ENCODE data around the gene TEKT2.
A peak's percentile ranks its signal among the peaks of the same experiment; 100 is the strongest.

TEKT2 gene

DNA sequence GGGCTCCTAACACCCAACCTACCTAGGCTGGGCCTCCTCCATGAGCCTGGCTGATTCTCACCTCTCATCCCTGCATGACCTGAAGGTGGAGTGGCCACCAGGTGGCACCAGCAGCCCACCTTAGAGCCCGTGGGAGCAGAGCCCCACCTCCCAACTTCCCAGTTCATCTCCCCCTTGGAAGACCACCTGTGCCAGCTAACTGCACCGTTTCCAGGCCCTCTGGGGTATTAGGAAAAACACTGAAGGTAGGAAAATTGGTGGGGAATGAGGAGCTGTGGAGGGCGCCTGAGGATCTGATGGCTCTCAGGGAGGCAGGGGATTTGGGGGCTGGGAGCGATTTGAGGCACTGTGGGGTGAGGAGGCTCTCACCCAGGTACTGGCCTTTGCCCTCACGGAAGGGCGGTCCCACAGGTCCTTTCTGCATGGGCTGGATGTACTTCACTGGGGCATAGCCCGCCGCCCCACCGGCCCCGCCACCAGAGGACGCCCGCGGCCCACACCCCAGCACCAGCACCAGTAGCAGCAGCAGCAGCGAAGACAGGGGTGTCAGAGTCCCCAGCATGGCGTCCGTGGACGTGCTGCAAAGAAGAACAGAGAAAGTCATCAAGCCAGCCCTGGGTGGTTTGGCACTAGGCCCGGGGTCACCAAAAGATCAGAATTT is 15.9 kb downstream of the TEKT2 start:
- peaks cover 11% of the 10 kb centered on the region for H3K36me3 ChIP-seq (ENCODE audit: insufficient read depth, low read length)
- H2AFZ ChIP-seq (ENCODE audit: low read depth, low read length) = no peak overlapping the region

DNA sequence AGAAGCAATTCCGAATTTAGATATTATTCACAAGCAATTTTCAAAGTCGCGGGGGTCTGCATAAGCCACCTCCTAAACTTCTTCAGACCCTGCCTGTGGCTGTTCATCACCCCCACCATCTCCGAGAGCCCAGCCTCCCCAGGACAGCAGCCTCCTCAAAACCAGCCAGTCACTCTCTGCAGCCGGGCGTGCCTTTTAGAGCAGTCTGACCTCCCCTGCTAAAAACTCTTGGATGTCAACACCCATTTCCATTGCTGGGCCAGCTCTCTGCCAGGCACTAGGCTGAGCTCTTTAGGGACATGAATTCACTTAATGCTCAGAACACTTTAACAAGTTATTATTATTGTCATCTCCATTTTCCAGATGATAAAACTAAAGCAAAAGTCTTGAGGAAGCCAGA is 16.5 kb downstream of the TEKT2 start:
- no peaks in the 10 kb centered on the region for H3K9me3 ChIP-seq (ENCODE audit: low read length)
- peaks cover 5% of the 10 kb centered on the region for H3K4me1 ChIP-seq (ENCODE audit: insufficient read depth, low read length)
- H2AFZ ChIP-seq (ENCODE audit: low read depth, low read length) = no peak overlapping the region
- no peaks in the 10 kb centered on the region for H3K27me3 ChIP-seq (ENCODE audit: insufficient read depth, low read length)
- peaks cover 7% of the 10 kb centered on the region for H3K36me3 ChIP-seq (ENCODE audit: insufficient read depth, low read length)
- no peak overlapping the region for H3K4me3 ChIP-seq (ENCODE audit: low read length)

More for the DNA sequence above, 15.9 kb downstream of the TEKT2 start:
- peaks cover 5% of the 10 kb centered on the region for H3K4me1 ChIP-seq (ENCODE audit: insufficient read depth, low read length)
- no peaks in the 10 kb centered on the region for H3K27me3 ChIP-seq (ENCODE audit: insufficient read depth, low read length)
- no peak overlapping the region for H3K4me3 ChIP-seq (ENCODE audit: low read length)
- no peaks in the 10 kb centered on the region for H3K9me3 ChIP-seq (ENCODE audit: low read length)

DNA sequence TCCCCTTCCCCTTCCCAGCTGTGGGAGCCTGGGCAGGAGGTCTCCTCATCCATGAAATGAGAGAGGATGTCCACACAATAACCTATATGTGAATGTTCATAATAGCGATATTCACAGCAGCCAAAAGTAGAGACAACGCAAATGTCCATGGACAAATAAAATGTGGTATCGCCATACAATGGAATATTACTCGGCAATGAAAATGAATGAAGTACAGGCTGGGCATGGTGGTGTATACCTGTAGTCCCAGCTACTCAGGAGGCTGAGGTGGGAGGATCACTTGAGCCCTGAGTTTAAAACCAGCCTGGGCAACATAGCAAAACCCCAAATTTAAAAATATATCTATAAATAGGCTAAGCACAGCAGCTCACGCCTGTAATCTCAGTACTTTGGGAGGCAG is 17.7 kb downstream of the TEKT2 start:
- H3K4me1 ChIP-seq (ENCODE audit: insufficient read depth, low read length) = peaks cover 5% of the 10 kb centered on the region
- no peak overlapping the region for H3K4me3 ChIP-seq (ENCODE audit: low read length)
- H3K27me3 ChIP-seq (ENCODE audit: insufficient read depth, low read length) = peaks cover 3% of the 10 kb centered on the region
- no peaks in the 10 kb centered on the region for H3K9me3 ChIP-seq (ENCODE audit: low read length)
- H2AFZ ChIP-seq (ENCODE audit: low read depth, low read length) = no peak overlapping the region
- no peaks in the 10 kb centered on the region for H3K36me3 ChIP-seq (ENCODE audit: insufficient read depth, low read length)

DNA sequence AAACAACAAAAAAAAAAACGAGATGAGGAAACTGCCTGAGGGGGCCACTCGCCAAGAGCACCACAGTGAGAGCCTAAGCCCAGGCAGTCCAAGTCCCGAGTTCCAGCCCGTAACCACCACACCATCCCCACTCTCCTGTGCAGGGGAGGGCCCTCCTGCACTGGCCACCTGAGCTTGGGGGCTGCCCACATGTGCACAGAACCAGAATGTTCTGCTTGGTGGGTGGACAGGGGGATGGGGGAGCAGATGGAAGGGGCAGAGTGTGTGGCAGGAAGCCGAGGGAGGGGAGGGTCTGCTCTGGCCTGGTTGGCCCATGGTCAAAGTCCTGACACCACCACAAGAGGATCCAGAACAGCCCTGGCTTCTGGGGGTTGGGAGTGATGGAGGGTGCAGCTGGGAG is 22.4 kb downstream of the TEKT2 start:
- no peak overlapping the region for H3K4me3 ChIP-seq (ENCODE audit: low read length)
- H3K27me3 ChIP-seq (ENCODE audit: insufficient read depth, low read length) = peaks cover 9% of the 10 kb centered on the region
- no peaks in the 10 kb centered on the region for H3K4me1 ChIP-seq (ENCODE audit: insufficient read depth, low read length)
- no peaks in the 10 kb centered on the region for H3K36me3 ChIP-seq (ENCODE audit: insufficient read depth, low read length)
- H3K9me3 ChIP-seq (ENCODE audit: low read length) = no peaks in the 10 kb centered on the region
- no peak overlapping the region for H2AFZ ChIP-seq (ENCODE audit: low read depth, low read length)

DNA sequence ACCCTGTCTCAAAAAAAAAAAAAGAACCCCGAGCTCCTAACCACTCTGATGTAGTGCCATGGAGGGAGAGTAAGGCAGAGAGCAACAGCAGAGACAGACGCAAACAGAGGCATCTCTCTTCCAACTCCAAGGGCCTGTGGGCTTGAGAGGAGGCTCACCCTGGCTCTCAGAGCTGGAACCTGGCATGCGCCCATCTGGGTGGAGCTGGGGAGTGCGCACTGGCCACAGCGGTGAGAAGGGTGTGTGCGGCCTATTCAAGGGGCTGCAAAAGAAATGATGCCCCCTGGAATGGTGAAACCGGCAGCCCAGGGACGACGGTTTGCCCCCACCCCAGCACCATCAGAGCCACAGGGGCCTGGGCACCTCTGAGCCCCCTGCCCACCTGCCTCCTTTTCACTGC is 23.5 kb downstream of the TEKT2 start:
- Histone ChIP-seq H2AFZ (ENCODE audit: low read depth, low read length) (no peak overlapping the region), H3K36me3 (ENCODE audit: insufficient read depth, low read length) (no peaks in the 10 kb centered on the region), H3K4me3 (ENCODE audit: low read length) (no peak overlapping the region), H3K27me3 (ENCODE audit: insufficient read depth, low read length) (peaks cover 9% of the 10 kb centered on the region), H3K9me3 (ENCODE audit: low read length) (no peaks in the 10 kb centered on the region), H3K4me1 (ENCODE audit: insufficient read depth, low read length) (no peaks in the 10 kb centered on the region)

DNA sequence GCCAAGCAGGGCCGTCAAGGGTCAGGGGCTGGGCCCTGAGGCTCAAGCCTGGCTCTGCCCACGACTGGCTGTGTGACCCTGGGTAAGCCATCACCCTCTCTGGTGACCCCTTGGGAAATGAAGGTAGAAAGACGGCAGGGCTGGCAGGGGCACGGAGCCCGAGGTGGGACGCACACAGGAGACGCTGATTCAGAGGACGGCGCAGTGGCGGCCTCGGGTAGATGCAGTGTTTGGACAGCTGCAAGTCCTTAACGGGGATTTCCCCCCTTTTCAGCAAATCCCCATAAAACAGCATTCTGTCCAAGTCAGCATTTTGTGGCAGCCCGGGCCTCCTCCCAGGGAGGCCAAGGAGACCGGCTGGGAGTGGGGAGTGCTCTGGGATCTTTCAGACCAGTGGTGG is 24.4 kb downstream of the TEKT2 start:
- H3K4me1 ChIP-seq (ENCODE audit: insufficient read depth, low read length) = no peaks in the 10 kb centered on the region
- no peak overlapping the region for H3K4me3 ChIP-seq (ENCODE audit: low read length)
- H3K27me3 ChIP-seq (ENCODE audit: insufficient read depth, low read length) = peaks cover 9% of the 10 kb centered on the region
- no peaks in the 10 kb centered on the region for H3K36me3 ChIP-seq (ENCODE audit: insufficient read depth, low read length)
- H2AFZ ChIP-seq (ENCODE audit: low read depth, low read length) = no peak overlapping the region
- H3K9me3 ChIP-seq (ENCODE audit: low read length) = no peaks in the 10 kb centered on the region

DNA sequence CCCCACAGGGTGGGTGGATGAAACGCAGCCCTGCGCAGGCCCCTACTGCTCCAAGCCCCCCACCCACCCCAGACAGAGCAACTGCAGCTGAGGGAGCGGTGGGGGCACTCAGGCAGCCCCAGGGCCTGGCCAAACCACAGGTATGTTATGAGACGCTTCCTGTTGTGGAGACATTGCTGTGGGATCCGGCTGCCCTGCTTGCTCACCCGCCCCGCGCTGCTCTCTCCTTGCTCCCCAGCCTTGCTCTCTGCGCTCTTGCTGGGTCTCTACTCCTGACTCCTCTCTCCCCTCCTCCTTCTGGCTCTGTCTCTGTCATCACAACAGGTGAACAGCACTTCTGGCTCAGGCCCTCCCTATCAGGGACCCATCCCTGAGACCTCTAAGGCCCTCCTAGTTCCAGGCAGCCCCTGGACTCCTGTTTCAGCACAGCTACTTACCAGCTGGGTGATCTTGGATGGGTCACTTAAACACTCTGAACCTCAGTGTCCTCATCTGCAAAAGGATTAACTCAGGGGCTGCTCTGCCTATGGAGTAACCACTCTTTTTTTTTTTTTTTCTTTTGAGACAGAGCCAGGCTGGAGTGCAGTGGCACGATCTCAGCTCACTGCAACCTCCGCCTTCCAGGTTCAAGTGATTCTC is 25.3 kb downstream of the TEKT2 start:
- H3K4me1 ChIP-seq (ENCODE audit: insufficient read depth, low read length) = no peaks in the 10 kb centered on the region
- H3K27me3 ChIP-seq (ENCODE audit: insufficient read depth, low read length) = peaks cover 9% of the 10 kb centered on the region
- no peak overlapping the region for H2AFZ ChIP-seq (ENCODE audit: low read depth, low read length)
- no peaks in the 10 kb centered on the region for H3K9me3 ChIP-seq (ENCODE audit: low read length)
- H3K36me3 ChIP-seq (ENCODE audit: insufficient read depth, low read length) = no peaks in the 10 kb centered on the region
- H3K4me3 ChIP-seq (ENCODE audit: low read length) = no peak overlapping the region

DNA sequence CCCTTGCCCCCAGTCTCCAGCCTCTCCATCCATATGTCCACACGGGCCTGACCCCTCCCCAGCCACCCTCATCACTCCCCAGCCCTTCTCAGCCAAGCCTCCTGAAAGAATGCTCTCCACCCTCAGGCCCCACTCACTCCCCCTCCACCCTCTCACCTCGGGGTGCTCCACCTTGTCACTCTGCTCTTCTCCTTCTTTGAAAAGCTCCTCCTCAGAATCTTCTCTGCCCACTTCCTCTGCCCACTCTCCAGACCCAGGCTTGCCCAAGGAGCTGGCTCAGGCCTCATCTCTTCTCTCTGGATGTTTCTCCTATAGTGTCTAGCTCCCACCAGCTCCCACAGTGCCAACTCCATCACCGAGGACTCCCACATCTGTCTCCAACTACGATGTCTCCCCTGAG is 27.3 kb downstream of the TEKT2 start:
- peaks cover 4% of the 10 kb centered on the region for H3K4me1 ChIP-seq (ENCODE audit: insufficient read depth, low read length)
- no peaks in the 10 kb centered on the region for H3K9me3 ChIP-seq (ENCODE audit: low read length)
- H3K36me3 ChIP-seq (ENCODE audit: insufficient read depth, low read length) = no peaks in the 10 kb centered on the region
- no peak overlapping the region for H2AFZ ChIP-seq (ENCODE audit: low read depth, low read length)
- H3K4me3 ChIP-seq (ENCODE audit: low read length) = no peak overlapping the region
- H3K27me3 ChIP-seq (ENCODE audit: insufficient read depth, low read length) = peaks cover 10% of the 10 kb centered on the region

DNA sequence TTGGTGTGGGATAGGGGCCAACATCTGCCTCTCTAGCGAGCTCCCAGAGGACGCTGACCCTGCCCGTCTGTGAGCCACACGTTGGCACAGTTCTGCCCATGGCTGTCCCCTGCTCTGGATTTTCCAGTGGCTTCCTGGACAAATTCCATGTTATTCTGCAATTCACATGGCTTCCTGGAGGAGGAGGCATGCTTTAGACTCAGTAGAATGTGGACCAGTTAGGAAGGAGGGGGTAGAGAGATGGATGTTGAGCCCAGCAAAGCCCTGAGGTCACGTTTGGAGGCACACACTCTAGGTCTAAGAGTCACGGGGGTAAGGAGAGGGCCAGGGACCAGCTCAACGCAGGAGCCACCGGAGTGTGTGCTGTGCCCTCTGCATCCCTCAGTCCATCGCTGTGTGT is 28.9 kb downstream of the TEKT2 start:
- no peak overlapping the region for H2AFZ ChIP-seq (ENCODE audit: low read depth, low read length)
- H3K9me3 ChIP-seq (ENCODE audit: low read length) = no peaks in the 10 kb centered on the region
- H3K36me3 ChIP-seq (ENCODE audit: insufficient read depth, low read length) = no peaks in the 10 kb centered on the region
- H3K4me3 ChIP-seq (ENCODE audit: low read length) = no peak overlapping the region
- peaks cover 4% of the 10 kb centered on the region for H3K4me1 ChIP-seq (ENCODE audit: insufficient read depth, low read length)
- peaks cover 15% of the 10 kb centered on the region for H3K27me3 ChIP-seq (ENCODE audit: insufficient read depth, low read length)

DNA sequence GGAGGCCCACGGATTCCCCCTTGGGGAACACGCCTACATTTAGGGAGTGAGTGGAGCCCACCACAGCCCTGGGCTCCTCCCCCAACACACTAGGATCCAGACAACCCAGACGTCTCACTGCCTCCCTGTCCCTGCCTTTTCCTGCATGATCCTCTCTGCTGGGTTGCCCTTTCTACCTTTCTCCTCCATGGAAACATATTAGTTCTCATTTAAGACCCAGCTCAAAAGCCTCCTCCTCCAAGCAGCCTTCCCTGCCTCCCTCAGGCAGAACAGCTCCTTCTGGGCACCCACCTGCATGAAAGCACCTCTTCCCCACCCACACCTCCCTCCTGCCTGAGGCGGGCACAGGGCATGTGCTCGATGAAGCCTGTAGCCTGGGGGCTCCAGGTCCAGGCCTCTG is 30.5 kb downstream of the TEKT2 start:
- Histone ChIP-seq H3K36me3 (ENCODE audit: insufficient read depth, low read length) (no peaks in the 10 kb centered on the region), H2AFZ (ENCODE audit: low read depth, low read length) (no peak overlapping the region), H3K9me3 (ENCODE audit: low read length) (no peaks in the 10 kb centered on the region)

DNA sequence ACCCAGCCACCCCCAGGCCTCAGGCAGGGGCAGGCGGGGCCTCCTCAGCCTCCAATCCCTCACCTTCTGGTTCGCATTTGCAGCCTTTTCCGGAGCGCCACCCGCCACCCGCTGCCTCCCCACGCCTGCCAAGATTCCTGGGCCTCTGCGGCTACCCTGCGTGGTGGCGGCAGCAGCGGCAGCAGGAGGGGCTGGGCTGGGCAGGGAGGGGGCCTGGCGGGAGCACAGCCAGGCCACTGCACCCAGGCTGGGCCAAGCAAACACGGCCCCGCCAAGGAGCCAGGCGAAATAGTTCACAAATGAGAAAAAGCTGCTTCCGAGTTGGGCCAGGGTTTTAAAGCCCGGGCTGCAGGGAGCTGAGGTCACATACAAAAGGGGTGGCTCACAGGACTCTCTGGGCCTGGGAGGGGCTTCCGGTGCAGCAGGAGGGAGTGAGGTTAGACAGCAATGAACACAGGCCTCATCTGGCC is 31.3 kb downstream of the TEKT2 start:
- Histone ChIP-seq H2AFZ (ENCODE audit: low read depth, low read length) (peak overlapping the region; percentile 26), H3K9me3 (ENCODE audit: low read length) (no peaks in the 10 kb centered on the region)

More for the DNA sequence above, 30.5 kb downstream of the TEKT2 start:
- Histone ChIP-seq H3K4me1 (ENCODE audit: insufficient read depth, low read length) (peaks cover 4% of the 10 kb centered on the region), H3K27me3 (ENCODE audit: insufficient read depth, low read length) (peaks cover 13% of the 10 kb centered on the region), H3K4me3 (ENCODE audit: low read length) (no peak overlapping the region)

DNA sequence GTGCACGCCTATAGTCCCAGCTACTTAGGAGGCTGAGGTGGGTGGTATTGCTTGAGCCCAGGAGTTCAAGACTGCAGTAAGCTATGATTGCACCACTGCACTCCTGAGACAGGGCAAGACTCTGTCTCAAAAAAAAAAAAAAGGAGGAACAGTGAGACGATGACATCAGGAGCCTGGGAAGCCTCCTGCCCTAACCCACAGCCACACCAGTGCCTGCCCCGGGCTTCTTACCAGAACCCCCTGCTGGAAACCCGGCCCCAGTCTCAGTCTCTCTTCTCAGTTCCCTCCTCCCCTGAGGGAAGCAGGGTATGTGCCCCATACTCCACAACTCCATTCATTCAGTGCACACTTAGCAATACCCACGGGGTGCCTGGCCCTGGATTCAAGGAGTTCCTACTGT is 32.0 kb downstream of the TEKT2 start:
- peaks cover 13% of the 10 kb centered on the region for H3K27me3 ChIP-seq (ENCODE audit: insufficient read depth, low read length)
- H3K4me1 ChIP-seq (ENCODE audit: insufficient read depth, low read length) = peaks cover 8% of the 10 kb centered on the region
- H3K4me3 ChIP-seq (ENCODE audit: low read length) = no peak overlapping the region
- no peaks in the 10 kb centered on the region for H3K36me3 ChIP-seq (ENCODE audit: insufficient read depth, low read length)
- no peak overlapping the region for H2AFZ ChIP-seq (ENCODE audit: low read depth, low read length)
- no peaks in the 10 kb centered on the region for H3K9me3 ChIP-seq (ENCODE audit: low read length)

More for the DNA sequence above, 31.3 kb downstream of the TEKT2 start:
- peaks cover 8% of the 10 kb centered on the region for H3K4me1 ChIP-seq (ENCODE audit: insufficient read depth, low read length)
- H3K4me3 ChIP-seq (ENCODE audit: low read length) = no peak overlapping the region
- no peaks in the 10 kb centered on the region for H3K36me3 ChIP-seq (ENCODE audit: insufficient read depth, low read length)
- peaks cover 13% of the 10 kb centered on the region for H3K27me3 ChIP-seq (ENCODE audit: insufficient read depth, low read length)

DNA sequence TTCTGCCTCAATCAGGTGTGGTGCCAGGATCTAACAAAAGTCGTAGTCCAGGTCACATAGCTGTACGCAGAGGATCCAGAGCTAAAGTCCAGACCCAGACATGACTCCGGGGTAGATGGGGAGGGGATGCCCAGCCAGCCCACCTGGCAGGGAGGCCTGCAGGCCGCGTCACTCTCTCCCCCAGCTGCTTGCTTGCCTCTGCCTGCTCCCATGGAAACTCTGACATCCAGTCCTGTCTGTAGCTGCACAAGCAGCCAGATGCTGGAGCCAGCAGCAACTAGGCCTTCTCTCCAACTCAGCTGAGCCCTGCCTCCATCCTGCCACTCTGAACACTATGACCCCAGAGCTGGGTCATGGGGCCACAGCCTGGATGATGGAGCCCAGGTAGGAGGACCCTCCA is 33.0 kb downstream of the TEKT2 start:
- no peaks in the 10 kb centered on the region for H3K36me3 ChIP-seq (ENCODE audit: insufficient read depth, low read length)
- H2AFZ ChIP-seq (ENCODE audit: low read depth, low read length) = no peak overlapping the region
- H3K9me3 ChIP-seq (ENCODE audit: low read length) = no peaks in the 10 kb centered on the region
- H3K4me3 ChIP-seq (ENCODE audit: low read length) = no peak overlapping the region
- peaks cover 8% of the 10 kb centered on the region for H3K4me1 ChIP-seq (ENCODE audit: insufficient read depth, low read length)
- peaks cover 13% of the 10 kb centered on the region for H3K27me3 ChIP-seq (ENCODE audit: insufficient read depth, low read length)
